ENCODE results near the gene TP53I11.

TP53I11 gene

DNA sequence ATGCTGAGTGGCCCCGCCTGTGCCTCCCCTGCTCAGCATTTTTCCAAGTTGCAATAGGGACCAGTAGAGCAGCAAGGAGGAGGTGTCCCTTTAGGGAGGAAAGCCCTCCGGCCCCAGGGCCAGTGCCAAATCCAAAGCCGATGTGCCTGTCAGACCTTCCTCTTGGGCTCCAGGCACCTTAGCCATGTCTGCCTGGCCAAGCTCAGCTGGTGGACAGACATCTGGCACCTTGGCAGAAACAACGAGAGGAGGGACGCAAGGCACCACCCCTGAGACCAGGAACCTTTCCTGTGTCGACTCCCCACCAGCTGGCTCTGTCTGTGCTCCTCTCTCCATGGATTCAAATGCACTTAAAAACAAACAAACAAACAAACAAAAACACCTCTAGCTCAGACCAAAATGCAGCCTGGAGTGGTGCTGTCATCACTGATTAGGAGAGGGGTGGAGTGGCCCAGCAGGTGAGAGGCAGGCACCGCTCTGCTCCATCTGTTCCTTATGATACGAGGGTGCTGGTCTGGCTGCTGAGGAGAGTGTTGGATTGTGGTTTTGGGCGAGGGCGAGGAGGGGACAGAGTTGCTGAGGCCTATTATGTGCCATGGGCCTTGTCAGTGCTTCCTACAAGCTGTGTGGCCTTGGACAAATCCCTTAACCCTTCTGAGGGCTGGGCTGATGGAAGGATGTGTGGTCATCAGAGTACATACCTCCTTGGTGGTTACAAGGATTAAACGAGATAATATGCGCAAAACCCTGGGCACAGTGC lies 46.2 kb downstream of the TP53I11 start:
- Histone ChIP-seq H3K23ac (ENCODE audit: low read length) (no peak overlapping the region), H2BK5ac (ENCODE audit: low read length) (no peak overlapping the region), H3K79me2 (ENCODE audit: control insufficient read depth, insufficient read depth, low read length) (no peaks in the 10 kb centered on the region), H3K4me3 (ENCODE audit: low read length) (no peak overlapping the region), H2BK120ac (ENCODE audit: low read depth, low read length) (no peak overlapping the region), H3K9ac (ENCODE audit: low read length) (no peak overlapping the region), H4K8ac (ENCODE audit: low read depth, low read length) (no peak overlapping the region), H3K4me1 (ENCODE audit: control insufficient read depth, low read depth, low read length) (no peaks in the 10 kb centered on the region), H3K79me1 (ENCODE audit: low read length) (no peaks in the 10 kb centered on the region), H3K56ac (ENCODE audit: low read length) (no peak overlapping the region), H3K27ac (ENCODE audit: low read depth, low read length) (no peak overlapping the region), H2AK5ac (ENCODE audit: low read length) (no peak overlapping the region), H3K27me3 (ENCODE audit: insufficient read depth, low read length, poor library complexity) (no peaks in the 10 kb centered on the region), H3K4ac (ENCODE audit: low read depth, low read length) (no peak overlapping the region), H2BK15ac (replicated peaks; ENCODE audit: low read depth) (no peak overlapping the region), H4K5ac (ENCODE audit: low read length) (no peak overlapping the region), H3K18ac (ENCODE audit: low read length) (no peak overlapping the region), H3K4me2 (ENCODE audit: low read length) (no peak overlapping the region), H3K36me3 (ENCODE audit: control insufficient read depth, insufficient read depth, low read length) (no peaks in the 10 kb centered on the region)
- no peak for DNase-seq
- no CpG with 5 or more reads among the region's 12 CpGs for WGBS (ENCODE audit: extremely low coverage, insufficient coverage, low lambda C conversion rate)

DNA sequence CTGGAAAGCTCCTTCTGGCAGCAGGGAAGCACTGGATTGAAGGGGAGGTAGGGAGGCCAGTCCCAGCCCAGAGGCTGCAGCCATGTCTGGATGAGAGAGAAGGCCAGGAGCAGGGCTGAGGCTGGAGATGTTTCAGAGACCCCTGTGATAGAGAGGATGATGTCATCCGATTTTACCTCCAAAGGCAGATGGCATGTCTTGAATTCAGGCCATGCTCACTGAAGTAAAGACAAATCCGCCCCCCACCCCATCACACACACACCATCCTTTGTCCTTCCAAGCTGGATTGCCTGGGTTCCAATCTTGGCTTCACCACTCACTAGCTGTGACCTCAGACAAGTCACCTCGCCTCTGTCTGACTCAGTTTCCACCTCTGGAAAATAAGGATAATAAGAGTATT lies 47.2 kb downstream of the TP53I11 start:
- no peak overlapping the region for H3K9ac ChIP-seq (ENCODE audit: low read length)
- no peaks in the 10 kb centered on the region for H3K79me1 ChIP-seq (ENCODE audit: low read length)
- no peak overlapping the region for H3K4me3 ChIP-seq (ENCODE audit: low read length)
- no peak overlapping the region for H2AK5ac ChIP-seq (ENCODE audit: low read length)
- H3K27ac ChIP-seq (ENCODE audit: low read depth, low read length): no peak overlapping the region
- H3K56ac ChIP-seq (ENCODE audit: low read length): no peak overlapping the region
- no CpG with 5 or more reads among the region's 3 CpGs for WGBS (ENCODE audit: extremely low coverage, insufficient coverage, low lambda C conversion rate)
- no peaks in the 10 kb centered on the region for H3K79me2 ChIP-seq (ENCODE audit: control insufficient read depth, insufficient read depth, low read length)
- no peak overlapping the region for H3K18ac ChIP-seq (ENCODE audit: low read length)
- no peak overlapping the region for H3K4ac ChIP-seq (ENCODE audit: low read depth, low read length)
- no peak overlapping the region for H4K5ac ChIP-seq (ENCODE audit: low read length)
- H2BK120ac ChIP-seq (ENCODE audit: low read depth, low read length): no peak overlapping the region
- no peaks in the 10 kb centered on the region for H3K4me1 ChIP-seq (ENCODE audit: control insufficient read depth, low read depth, low read length)
- H3K4me2 ChIP-seq (ENCODE audit: low read length): no peak overlapping the region
- no peak overlapping the region for H3K23ac ChIP-seq (ENCODE audit: low read length)
- no peak overlapping the region for H2BK15ac ChIP-seq (replicated peaks; ENCODE audit: low read depth)
- no peaks in the 10 kb centered on the region for H3K36me3 ChIP-seq (ENCODE audit: control insufficient read depth, insufficient read depth, low read length)
- H4K8ac ChIP-seq (ENCODE audit: low read depth, low read length): no peak overlapping the region
- DNase-seq: no peak
- no peaks in the 10 kb centered on the region for H3K27me3 ChIP-seq (ENCODE audit: insufficient read depth, low read length, poor library complexity)
- H2BK5ac ChIP-seq (ENCODE audit: low read length): no peak overlapping the region

DNA sequence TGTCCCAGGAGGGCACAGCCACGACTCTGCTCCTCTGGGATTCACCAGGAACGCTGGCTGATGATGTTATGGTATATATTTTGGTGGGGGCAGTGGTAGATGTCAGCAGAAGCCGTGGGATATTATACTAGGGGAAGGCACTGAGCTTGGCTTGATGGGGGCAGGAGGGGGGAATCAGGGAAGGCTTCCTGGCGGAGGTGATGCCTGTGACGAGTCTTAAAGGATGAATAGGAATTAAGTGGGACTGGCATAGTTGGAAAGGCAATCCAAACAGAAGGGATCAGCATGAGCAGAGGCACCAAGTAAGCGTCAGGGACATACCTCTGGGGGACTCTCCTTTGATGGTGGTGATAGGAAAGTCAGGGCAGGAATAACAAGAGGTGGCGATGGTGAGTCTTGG lies 47.6 kb downstream of the TP53I11 start:
- no peak overlapping the region for H3K4me3 ChIP-seq (ENCODE audit: low read length)

DNA sequence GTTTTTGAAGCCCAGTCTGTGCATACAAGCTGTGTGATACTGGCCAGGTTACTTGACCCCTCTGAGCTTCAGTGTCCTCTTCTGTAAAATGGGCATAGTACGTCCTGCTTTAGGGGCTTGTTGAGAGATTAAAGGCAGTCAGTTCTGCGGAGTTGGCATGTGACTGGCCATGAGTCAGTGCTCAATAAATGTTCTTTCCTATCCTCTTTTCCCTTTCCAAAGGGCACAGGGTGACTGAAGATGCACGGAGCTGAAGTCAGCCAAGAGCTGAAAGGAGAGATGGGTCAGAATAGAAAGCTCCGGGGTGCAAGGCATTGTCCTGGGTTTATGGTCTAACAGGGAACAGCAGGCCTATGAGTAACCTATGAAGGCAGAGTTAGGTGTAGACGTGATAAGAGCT lies 48.9 kb downstream of the TP53I11 start:
- H3K27ac ChIP-seq (ENCODE audit: low read depth, low read length): no peak overlapping the region
- no peak overlapping the region for H3K56ac ChIP-seq (ENCODE audit: low read length)
- H3K79me1 ChIP-seq (ENCODE audit: low read length): no peaks in the 10 kb centered on the region
- WGBS (ENCODE audit: extremely low coverage, insufficient coverage, low lambda C conversion rate): no CpG with 5 or more reads among the region's 5 CpGs
- no peak overlapping the region for H4K8ac ChIP-seq (ENCODE audit: low read depth, low read length)
- no peak overlapping the region for H3K4me3 ChIP-seq (ENCODE audit: low read length)
- H3K79me2 ChIP-seq (ENCODE audit: control insufficient read depth, insufficient read depth, low read length): no peaks in the 10 kb centered on the region
- H3K4me1 ChIP-seq (ENCODE audit: control insufficient read depth, low read depth, low read length): no peaks in the 10 kb centered on the region
- no peak overlapping the region for H2BK120ac ChIP-seq (ENCODE audit: low read depth, low read length)
- no peaks in the 10 kb centered on the region for H3K27me3 ChIP-seq (ENCODE audit: insufficient read depth, low read length, poor library complexity)
- no peak overlapping the region for H3K18ac ChIP-seq (ENCODE audit: low read length)
- no peak for DNase-seq
- H3K23ac ChIP-seq (ENCODE audit: low read length): no peak overlapping the region
- H2AK5ac ChIP-seq (ENCODE audit: low read length): no peak overlapping the region
- no peak overlapping the region for H4K5ac ChIP-seq (ENCODE audit: low read length)
- no peak overlapping the region for H3K9ac ChIP-seq (ENCODE audit: low read length)
- no peak overlapping the region for H3K4me2 ChIP-seq (ENCODE audit: low read length)
- no peaks in the 10 kb centered on the region for H3K36me3 ChIP-seq (ENCODE audit: control insufficient read depth, insufficient read depth, low read length)
- no peak overlapping the region for H2BK5ac ChIP-seq (ENCODE audit: low read length)
- H3K4ac ChIP-seq (ENCODE audit: low read depth, low read length): no peak overlapping the region
- no peak overlapping the region for H2BK15ac ChIP-seq (replicated peaks; ENCODE audit: low read depth)

More for the DNA sequence above, 47.6 kb downstream of the TP53I11 start:
- no peak overlapping the region for H3K27ac ChIP-seq (ENCODE audit: low read depth, low read length)
- no peak overlapping the region for H3K56ac ChIP-seq (ENCODE audit: low read length)
- DNase-seq: peak; percentile 44
- no peak overlapping the region for H4K8ac ChIP-seq (ENCODE audit: low read depth, low read length)
- no peaks in the 10 kb centered on the region for H3K36me3 ChIP-seq (ENCODE audit: control insufficient read depth, insufficient read depth, low read length)
- no peaks in the 10 kb centered on the region for H3K4me1 ChIP-seq (ENCODE audit: control insufficient read depth, low read depth, low read length)
- no CpG with 5 or more reads among the region's 7 CpGs for WGBS (ENCODE audit: extremely low coverage, insufficient coverage, low lambda C conversion rate)
- H3K4me2 ChIP-seq (ENCODE audit: low read length): no peak overlapping the region
- no peak overlapping the region for H3K23ac ChIP-seq (ENCODE audit: low read length)
- H2BK120ac ChIP-seq (ENCODE audit: low read depth, low read length): no peak overlapping the region
- H3K18ac ChIP-seq (ENCODE audit: low read length): no peak overlapping the region
- H2BK15ac ChIP-seq (replicated peaks; ENCODE audit: low read depth): no peak overlapping the region
- no peak overlapping the region for H2BK5ac ChIP-seq (ENCODE audit: low read length)
- no peak overlapping the region for H3K4ac ChIP-seq (ENCODE audit: low read depth, low read length)
- no peak overlapping the region for H2AK5ac ChIP-seq (ENCODE audit: low read length)
- H3K79me2 ChIP-seq (ENCODE audit: control insufficient read depth, insufficient read depth, low read length): no peaks in the 10 kb centered on the region
- no peak overlapping the region for H4K5ac ChIP-seq (ENCODE audit: low read length)
- H3K27me3 ChIP-seq (ENCODE audit: insufficient read depth, low read length, poor library complexity): no peaks in the 10 kb centered on the region
- no peaks in the 10 kb centered on the region for H3K79me1 ChIP-seq (ENCODE audit: low read length)
- no peak overlapping the region for H3K9ac ChIP-seq (ENCODE audit: low read length)

DNA sequence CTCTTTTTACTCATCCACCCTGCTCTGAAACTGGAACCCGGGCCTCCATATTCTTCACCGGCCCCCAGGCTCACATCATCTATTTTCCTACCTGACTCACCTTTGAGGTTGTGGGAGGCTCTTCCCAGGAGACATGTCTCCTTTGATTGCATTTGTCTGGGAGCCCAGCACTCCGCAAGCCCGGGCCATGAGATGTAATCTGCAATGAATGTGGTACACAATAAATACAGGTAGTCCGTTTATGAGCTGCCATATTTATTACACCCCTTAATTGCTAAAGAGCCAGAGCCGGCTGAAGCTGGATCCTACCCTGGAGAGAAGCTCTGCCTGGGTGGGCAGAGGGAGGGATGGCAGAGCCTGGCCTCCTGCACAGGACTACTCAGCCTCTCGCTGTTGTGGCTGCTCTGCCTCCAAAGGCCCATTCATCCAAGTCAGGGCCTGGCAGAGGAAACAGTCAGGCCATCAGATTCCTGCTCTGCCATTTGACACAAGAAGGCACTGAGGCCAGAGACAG lies 49.5 kb downstream of the TP53I11 start:
- no peak overlapping the region for H2BK120ac ChIP-seq (ENCODE audit: low read depth, low read length)
- no peak overlapping the region for H3K4me3 ChIP-seq (ENCODE audit: low read length)
- WGBS (ENCODE audit: extremely low coverage, insufficient coverage, low lambda C conversion rate): no CpG with 5 or more reads among the region's 7 CpGs
- no peak overlapping the region for H4K5ac ChIP-seq (ENCODE audit: low read length)
- no peak overlapping the region for H4K8ac ChIP-seq (ENCODE audit: low read depth, low read length)
- no peak overlapping the region for H3K27ac ChIP-seq (ENCODE audit: low read depth, low read length)
- H3K27me3 ChIP-seq (ENCODE audit: insufficient read depth, low read length, poor library complexity): no peaks in the 10 kb centered on the region
- DNase-seq: no peak
- H3K79me2 ChIP-seq (ENCODE audit: control insufficient read depth, insufficient read depth, low read length): no peaks in the 10 kb centered on the region
- H2BK15ac ChIP-seq (replicated peaks; ENCODE audit: low read depth): no peak overlapping the region
- H3K23ac ChIP-seq (ENCODE audit: low read length): no peak overlapping the region
- H3K36me3 ChIP-seq (ENCODE audit: control insufficient read depth, insufficient read depth, low read length): no peaks in the 10 kb centered on the region
- H3K4ac ChIP-seq (ENCODE audit: low read depth, low read length): no peak overlapping the region
- no peak overlapping the region for H3K18ac ChIP-seq (ENCODE audit: low read length)
- H3K9ac ChIP-seq (ENCODE audit: low read length): no peak overlapping the region
- H3K4me2 ChIP-seq (ENCODE audit: low read length): no peak overlapping the region
- H2BK5ac ChIP-seq (ENCODE audit: low read length): no peak overlapping the region
- H2AK5ac ChIP-seq (ENCODE audit: low read length): no peak overlapping the region
- no peaks in the 10 kb centered on the region for H3K79me1 ChIP-seq (ENCODE audit: low read length)
- H3K4me1 ChIP-seq (ENCODE audit: control insufficient read depth, low read depth, low read length): no peaks in the 10 kb centered on the region
- no peak overlapping the region for H3K56ac ChIP-seq (ENCODE audit: low read length)

DNA sequence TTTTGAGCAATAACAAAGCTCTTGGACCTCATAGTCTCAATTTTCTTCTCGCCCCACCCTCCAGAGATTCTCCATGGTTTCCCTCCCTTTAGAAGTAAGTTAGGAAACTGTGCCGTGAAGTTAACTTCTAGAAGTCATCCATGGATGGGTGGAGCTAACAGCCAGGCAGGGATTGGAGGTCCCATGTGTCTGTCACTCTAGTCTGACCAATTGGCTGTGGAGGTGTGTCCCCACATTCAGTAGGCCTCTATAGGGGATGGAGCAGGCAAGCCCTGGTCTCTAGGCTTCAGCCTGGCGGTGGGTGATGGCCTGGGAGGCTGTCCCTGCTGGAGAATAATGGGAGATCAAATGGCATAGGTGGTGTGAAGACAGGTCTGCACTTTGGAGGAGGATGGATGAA lies 50.7 kb downstream of the TP53I11 start:
- WGBS (ENCODE audit: extremely low coverage, insufficient coverage, low lambda C conversion rate): no CpG with 5 or more reads among the region's 3 CpGs
- Histone ChIP-seq H3K36me3 (ENCODE audit: control insufficient read depth, insufficient read depth, low read length) (no peaks in the 10 kb centered on the region), H3K23ac (ENCODE audit: low read length) (no peak overlapping the region)

More for the DNA sequence above, 50.7 kb downstream of the TP53I11 start:
- Histone ChIP-seq H2BK120ac (ENCODE audit: low read depth, low read length) (no peak overlapping the region), H3K27ac (ENCODE audit: low read depth, low read length) (no peak overlapping the region), H3K4me3 (ENCODE audit: low read length) (no peak overlapping the region), H4K8ac (ENCODE audit: low read depth, low read length) (no peak overlapping the region), H2AK5ac (ENCODE audit: low read length) (no peak overlapping the region), H2BK5ac (ENCODE audit: low read length) (no peak overlapping the region), H3K4ac (ENCODE audit: low read depth, low read length) (no peak overlapping the region), H3K18ac (ENCODE audit: low read length) (no peak overlapping the region), H3K79me1 (ENCODE audit: low read length) (no peaks in the 10 kb centered on the region), H3K56ac (ENCODE audit: low read length) (no peak overlapping the region), H3K79me2 (ENCODE audit: control insufficient read depth, insufficient read depth, low read length) (no peaks in the 10 kb centered on the region), H4K5ac (ENCODE audit: low read length) (no peak overlapping the region), H3K4me1 (ENCODE audit: control insufficient read depth, low read depth, low read length) (no peaks in the 10 kb centered on the region), H3K27me3 (ENCODE audit: insufficient read depth, low read length, poor library complexity) (no peaks in the 10 kb centered on the region), H3K4me2 (ENCODE audit: low read length) (no peak overlapping the region), H3K9ac (ENCODE audit: low read length) (no peak overlapping the region), H2BK15ac (replicated peaks; ENCODE audit: low read depth) (no peak overlapping the region)
- peak; percentile 91 for DNase-seq
